NCI-H1092 (cell line): Measurements from ENCODE around the gene NT5DC4.

ENCODE experiments used
- DNase-seq: peaks from one replicate; lab custom pipeline; 2025; lab: John Stamatoyannopoulos, UW

The NT5DC4 gene

GRCh38 chr2:112720785-112721184 lies at the start of gene NT5DC4:
NT5DC4 (plus strand) TSS chr2:112721020; CDS start chr2:112721080, 60 bp downstream.
- no peak for DNase-seq

- no peak for DNase-seq
Observed at GRCh38 chr2:112671801-112672200, 49.0 kb upstream of the NT5DC4 start.

GRCh38 chr2:112673008-112673407 lies 47.8 kb upstream of the NT5DC4 start:
- DNase-seq: no peak

GRCh38 chr2:112674229-112674628 lies 46.6 kb upstream of the NT5DC4 start:
- no peak for DNase-seq

DNA sequence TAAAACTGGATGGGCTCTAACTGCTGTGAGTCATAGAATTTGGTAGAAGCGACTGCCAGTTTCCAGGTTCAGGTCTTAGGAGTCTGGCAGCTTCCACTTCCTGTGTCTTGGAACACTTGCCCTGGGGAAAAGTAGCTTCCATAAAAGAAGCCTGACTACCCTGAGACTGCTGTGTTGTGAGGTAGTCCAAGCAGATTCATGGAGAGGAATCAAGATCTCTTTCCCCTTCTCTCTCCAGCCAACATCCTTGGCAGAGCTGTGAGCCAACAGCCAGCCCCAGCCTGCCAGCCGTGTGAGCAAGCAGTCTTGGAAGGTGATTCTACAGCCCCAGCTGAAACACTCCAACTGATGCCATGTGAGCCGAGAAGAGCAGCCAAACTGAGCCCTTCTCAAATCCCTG lies 41.3 kb upstream of the NT5DC4 start:
- no peak for DNase-seq

DNA sequence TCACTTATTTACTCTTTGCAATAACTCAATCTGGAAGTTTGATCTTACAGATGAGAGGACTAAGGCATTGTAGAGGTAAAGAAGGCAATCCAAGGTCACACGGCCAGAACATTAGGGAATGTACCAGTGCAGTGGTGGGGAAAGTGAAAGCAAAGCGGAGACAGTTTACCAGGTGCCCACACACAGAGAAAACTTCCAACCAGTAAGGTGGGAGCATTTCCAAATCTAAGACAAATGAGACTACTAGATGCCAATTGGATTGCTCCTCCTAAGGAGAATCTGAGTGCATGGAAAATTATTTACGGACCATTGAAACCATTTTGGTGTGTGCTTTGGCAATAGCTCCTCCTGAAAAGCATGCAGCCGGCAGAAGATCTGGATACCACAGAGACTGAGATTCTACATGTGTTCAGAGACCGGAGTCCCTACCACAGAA lies 40.1 kb upstream of the NT5DC4 start:
- DNase-seq: no peak

DNA sequence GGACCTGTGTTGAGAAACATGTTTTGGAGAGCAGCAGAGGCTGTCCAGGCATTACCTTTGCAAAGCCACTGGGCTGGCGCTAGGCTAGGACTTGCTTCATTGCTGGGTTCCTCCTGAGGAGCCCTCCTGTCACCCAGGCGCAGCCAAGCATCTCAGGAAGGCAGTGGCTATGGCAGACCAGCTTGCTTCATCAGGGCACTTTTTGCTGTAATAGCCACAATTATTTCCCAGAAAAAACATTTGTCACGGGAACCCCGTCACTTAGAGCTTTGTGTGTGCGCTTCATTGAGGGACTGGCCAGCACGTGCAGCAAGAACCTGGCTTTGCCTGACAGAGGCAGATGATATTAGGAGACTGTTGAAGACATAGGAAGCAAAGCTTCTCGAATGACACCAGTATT lies 38.7 kb upstream of the NT5DC4 start:
- DNase-seq: no peak

DNA sequence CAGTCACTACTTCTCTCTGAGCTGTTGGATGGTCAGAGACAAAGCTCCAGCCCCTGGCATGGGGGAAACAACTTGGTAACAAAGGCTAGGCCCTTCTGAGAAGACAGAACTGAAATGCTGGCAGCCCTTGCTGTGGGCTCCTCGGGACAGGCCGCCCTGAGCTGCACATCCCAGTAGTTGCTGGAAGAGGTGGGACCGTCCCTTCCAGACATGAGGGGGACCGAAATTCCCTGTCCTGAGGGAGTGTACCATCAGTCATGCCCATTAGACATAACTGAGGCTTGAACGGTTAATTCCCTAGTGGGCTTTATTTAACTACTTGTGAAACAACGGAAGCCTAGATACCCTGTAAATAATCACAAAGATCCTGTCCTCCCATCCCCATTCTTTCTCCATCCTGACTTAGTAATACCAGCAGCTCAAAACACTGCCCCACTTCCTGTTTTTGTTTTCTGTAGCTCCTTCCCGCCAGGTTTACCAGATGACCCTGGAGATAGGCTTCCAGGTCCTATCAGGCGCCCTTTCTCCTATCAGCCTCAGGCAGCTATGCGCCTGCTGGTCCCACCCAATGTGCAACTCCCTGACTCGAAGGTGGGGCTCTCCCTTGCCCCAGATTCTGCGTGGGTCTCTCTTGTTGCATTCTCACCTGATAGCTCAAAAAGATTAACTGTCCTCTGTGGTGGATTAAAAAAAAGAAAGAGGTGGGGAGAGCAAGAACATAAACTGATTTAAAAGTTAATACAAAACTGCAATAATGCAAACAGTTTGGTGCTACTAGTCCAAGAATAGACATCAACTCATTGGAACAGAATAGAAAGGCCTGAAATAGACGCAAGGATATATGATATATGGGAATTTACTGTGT lies 37.0 kb upstream of the NT5DC4 start:
- DNase-seq: no peak

DNA sequence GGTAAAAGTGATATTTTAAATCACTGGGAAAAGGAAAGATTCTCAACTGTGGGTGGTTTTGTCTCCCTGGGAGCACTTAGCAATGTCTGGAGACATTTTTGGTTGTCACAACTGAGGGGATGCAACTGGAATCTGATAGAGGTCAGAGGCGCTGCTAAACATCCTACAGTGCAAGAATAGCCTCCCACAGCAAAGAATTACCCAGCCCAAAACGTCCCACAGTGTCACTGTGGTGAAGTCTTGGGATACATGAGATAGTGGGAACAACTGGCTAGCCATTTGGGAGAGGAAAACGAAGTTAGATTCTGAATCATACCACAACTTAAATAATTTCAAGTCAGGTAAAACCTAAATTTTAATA lies 36.4 kb upstream of the NT5DC4 start:
- no peak for DNase-seq

- DNase-seq: no peak
Observed at GRCh38 chr2:112685271-112685884, 35.4 kb upstream of the NT5DC4 start.

DNA sequence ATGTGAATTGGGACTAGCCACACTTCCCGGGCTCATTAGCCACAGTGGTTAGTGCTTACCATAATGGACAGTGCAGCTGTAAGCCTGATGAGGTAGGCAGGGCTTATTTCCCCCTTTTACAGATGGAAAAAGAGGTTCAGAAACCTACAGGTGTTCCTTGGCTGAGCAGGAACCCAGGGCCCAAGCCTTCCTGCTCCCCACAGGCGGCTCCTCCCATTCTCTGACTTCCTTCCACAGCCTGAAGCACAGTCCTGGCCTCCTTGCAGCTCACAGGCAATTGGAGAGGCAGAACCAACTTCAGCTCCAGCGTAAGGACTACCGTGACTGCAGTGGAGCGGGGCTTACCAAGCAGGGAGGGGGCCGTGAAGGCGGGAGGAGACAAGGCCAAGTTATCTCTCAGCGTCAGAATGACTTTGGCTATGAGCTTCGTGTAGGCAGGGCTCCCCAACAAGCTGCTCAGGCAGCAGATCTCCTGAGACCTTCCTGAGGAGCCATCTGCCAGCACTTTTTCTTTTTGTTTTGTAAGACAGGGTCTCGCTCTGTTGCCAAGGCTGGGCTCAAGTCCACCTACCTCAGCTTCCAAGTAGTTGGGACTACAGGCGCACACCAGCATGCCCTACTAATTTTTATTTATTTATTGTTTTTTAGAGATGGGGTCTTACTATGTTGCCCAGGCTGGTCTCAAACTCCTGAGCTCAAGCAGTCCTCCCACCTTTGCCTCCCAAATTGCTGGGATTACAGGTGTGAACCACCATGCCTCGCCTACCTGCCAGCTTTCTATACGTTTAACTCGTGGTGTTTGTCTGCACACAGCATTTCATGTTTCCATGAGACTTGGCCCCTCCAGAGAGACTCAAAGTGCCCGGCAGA lies 34.2 kb upstream of the NT5DC4 start:
- DNase-seq: no peak

DNA sequence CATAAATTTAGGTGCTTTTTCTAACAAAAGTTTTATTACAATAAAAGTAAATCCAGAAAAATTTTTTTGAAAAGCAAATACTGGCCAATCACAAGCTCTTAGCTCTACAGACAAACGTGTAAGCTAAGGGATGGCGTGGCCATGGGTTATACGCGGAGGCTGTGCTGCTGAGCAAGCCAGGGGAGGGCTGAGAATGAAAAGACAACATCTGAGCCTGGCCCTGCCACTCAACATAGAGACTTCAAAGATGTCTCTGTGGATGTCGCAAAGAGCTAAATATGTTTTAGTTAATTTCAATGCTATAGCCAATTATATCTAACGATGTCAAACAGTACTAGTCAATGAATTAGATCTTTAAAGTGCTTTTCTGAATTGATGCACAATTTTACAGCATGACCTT lies 33.3 kb upstream of the NT5DC4 start:
- DNase-seq: no peak

- DNase-seq: no peak
Observed at GRCh38 chr2:112688086-112688880, 32.5 kb upstream of the NT5DC4 start.

- DNase-seq: no peak
Observed at GRCh38 chr2:112690853-112691401, 29.9 kb upstream of the NT5DC4 start.

GRCh38 chr2:112691881-112692281 lies 28.9 kb upstream of the NT5DC4 start:
- DNase-seq: no peak

GRCh38 chr2:112692495-112692911 lies 28.3 kb upstream of the NT5DC4 start:
- no peak for DNase-seq

DNA sequence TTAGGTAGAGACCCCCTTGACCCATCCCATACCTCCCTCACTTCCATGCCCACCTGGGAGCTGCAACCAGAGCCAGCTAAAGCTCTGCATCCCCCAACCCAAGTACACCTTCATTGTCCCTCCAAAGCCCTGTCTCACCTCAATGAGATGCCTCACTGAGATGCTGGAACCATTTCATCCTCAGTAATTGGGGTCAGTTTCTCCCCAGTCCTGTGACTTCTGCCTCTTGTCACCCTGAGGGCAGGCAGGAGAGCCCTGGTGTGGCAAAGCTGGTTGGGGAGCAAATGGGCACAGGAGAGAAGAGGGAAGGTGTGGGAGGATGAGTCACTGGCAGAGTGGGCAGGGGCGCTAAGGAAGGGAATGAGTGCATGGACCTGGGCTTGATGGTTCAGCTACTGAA lies 27.9 kb upstream of the NT5DC4 start:
- DNase-seq: no peak

- no peak for DNase-seq
Observed at GRCh38 chr2:112693596-112693995, 27.2 kb upstream of the NT5DC4 start.

- DNase-seq: no peak
Observed at GRCh38 chr2:112694182-112694581, 26.6 kb upstream of the NT5DC4 start.

DNA sequence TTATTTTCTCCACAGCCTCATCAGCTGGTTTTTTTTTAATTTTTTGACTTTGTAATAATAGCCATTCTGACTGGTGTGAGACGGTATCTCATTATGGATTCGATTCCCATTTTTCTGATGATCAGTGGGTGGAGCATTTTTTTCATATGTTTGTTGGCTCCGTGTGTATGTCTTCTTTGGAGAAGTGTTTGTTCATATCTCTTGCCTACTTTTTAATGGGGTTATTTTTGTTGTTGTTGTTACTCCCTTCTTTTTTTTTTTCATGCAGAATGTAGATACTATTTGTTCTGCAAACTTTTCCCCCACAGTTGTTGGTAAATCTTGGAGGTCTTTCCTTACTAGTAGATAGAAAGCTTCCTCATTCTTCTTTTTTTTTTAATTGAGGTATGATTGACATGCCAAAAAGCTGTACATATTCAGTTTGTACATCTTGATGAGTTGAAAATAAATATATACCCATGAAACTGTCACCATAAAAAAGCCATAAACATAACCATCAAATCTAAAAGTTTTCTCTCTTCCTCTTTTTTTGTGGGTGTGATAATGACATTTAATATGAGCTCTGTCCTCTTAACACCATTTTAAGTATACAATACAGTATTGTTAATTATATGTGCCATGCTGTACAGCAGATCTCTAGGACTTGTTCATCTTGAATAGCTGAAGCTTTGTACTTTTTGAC lies 21.8 kb upstream of the NT5DC4 start:
- no peak for DNase-seq
